HG03575 (cell line): Measurements from ENCODE around the gene KLHL25.
"Not testable (repeated sequence)": the region's sequence is repeated elsewhere in the genome, so short reads cannot be mapped to it uniquely, and the experiment has no call there.

ENCODE experiments used
- ATAC-seq: cut with Tn5 transposase; IDR thresholded peaks from one replicate; pipeline ENCODE4 v1.9.1; 2021; ENCODE audit not compliant: unreplicated experiment, insufficient number of reproducible peaks, low FRiP score; ENCODE audit errors: extremely low read depth

Gene KLHL25, protein sequence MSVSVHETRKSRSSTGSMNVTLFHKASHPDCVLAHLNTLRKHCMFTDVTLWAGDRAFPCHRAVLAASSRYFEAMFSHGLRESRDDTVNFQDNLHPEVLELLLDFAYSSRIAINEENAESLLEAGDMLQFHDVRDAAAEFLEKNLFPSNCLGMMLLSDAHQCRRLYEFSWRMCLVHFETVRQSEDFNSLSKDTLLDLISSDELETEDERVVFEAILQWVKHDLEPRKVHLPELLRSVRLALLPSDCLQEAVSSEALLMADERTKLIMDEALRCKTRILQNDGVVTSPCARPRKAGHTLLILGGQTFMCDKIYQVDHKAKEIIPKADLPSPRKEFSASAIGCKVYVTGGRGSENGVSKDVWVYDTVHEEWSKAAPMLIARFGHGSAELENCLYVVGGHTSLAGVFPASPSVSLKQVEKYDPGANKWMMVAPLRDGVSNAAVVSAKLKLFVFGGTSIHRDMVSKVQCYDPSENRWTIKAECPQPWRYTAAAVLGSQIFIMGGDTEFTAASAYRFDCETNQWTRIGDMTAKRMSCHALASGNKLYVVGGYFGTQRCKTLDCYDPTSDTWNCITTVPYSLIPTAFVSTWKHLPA

GRCh38 chr15:85794598-85795336, at the start of gene KLHL25:
TSS of gene KLHL25 (minus strand) at chr15:85794925. CDS start at chr15:85769810, 25,115 bp downstream.
- ATAC-seq, result peak; percentile 89

GRCh38 chr15:85840802-85841152, 46.1 kb upstream of the KLHL25 start:
- no peak for ATAC-seq

GRCh38 chr15:85840079-85840801, 45.5 kb upstream of the KLHL25 start:
- ATAC-seq, result peak; percentile 78

- no peak for ATAC-seq
Observed at GRCh38 chr15:85839643-85840042, 44.9 kb upstream of the KLHL25 start.

- no peak for ATAC-seq
Observed at GRCh38 chr15:85838655-85839054, 43.9 kb upstream of the KLHL25 start.

- ATAC-seq, result no peak
Observed at GRCh38 chr15:85837881-85838280, 43.2 kb upstream of the KLHL25 start.

GRCh38 chr15:85837011-85837433, 42.3 kb upstream of the KLHL25 start:
- ATAC-seq, result no peak

DNA sequence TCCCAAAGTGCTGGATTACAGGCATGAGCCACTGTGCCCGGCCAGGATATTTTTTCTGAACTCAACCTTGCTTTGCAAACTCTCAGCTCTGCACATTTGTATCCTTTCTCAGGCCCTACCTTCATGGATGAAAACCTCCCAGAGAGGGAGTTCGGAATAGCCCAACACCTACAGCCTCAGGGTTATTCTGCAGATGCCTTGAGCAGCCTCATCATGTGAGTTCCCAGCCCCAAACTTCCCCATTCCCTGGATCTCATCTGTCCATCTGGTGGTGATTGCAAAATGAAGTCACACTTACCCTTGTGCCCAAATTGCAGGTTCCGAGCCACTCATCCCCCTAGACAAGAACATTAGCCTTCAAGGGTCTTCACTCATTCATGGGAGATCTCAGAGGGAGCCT, 39.9 kb upstream of the KLHL25 start:
- no peak for ATAC-seq

GRCh38 chr15:85832394-85832793, 37.7 kb upstream of the KLHL25 start:
- no peak for ATAC-seq

GRCh38 chr15:85831415-85832113, 36.8 kb upstream of the KLHL25 start:
- ATAC-seq, result no peak

DNA sequence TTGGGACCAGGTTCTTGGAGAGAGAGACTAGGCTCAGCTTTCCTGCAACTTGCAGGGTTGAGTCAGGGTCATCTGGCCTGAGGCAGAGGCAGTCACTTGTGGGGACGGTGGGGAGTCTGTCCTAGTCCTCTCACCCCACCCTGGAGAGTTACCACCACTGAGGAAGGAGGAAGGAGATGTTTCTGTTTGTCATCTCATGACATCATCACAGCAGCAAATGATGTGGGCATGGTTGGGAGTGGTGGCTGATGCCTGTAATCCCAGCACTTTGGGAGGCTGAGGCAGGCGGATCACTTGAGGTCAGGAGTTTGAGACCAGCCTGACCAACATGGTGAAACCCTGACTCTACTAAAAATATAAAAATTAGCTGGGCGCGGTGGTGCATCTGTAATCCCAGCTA, 35.0 kb upstream of the KLHL25 start:
- not testable (repeated sequence) for ATAC-seq

GRCh38 chr15:85828874-85829273, 34.1 kb upstream of the KLHL25 start:
- ATAC-seq, result no peak

DNA sequence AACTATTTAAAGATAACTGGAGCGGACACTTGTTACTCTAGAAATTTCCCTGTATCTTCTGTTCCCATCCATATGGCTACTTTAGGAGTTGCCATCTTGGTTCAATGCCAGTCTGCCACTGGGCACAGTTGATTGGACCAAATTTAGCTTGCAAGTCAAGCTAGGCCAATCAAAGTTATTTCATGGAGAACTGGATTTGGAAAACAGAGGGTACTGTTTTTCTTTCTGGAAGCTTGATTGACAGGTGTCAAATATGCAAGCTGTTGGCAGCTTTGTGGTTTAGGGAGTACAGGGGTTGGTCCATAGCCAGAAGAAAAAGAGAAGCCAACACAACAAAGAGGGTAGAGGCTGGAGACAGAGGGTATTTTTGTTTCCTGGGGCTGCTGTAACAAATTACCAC, 33.4 kb upstream of the KLHL25 start:
- no peak for ATAC-seq

DNA sequence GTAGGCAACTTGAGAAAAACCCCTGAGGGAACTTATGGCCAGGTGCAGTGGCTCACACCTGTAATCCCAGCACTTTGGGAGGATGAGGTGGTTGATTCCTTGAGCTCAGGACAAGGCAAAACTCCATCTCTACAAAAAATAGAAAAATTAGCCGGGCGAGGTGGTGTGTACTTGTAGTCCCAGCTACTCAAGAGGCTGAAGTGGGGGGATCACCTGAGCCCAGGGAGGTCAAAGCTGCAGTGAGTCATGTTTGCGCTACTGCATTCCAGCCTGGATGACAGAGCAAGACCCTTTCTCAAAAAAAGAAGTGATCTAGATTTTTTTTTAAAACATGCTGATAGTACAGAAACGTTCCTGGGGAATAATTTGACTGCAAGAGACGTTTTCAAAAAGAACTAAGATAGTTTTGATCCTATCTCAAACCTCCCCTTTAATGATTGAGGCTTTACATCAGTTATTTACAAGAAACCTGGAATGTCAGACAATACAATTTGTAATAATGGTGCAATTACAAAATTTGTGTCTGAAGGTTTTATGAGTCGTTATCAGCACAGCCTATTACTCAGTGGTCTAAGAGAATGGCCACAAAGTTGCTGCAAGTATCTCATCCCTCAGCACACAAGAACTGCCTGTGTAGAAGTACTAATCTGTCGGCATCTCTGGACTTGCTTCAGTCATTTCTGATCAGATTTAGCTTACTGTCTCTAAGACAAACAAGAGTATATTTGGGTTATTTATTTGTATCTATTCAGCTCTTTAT, 32.2 kb upstream of the KLHL25 start:
- no peak for ATAC-seq

GRCh38 chr15:85825719-85826118, 31.0 kb upstream of the KLHL25 start:
- no peak for ATAC-seq

DNA sequence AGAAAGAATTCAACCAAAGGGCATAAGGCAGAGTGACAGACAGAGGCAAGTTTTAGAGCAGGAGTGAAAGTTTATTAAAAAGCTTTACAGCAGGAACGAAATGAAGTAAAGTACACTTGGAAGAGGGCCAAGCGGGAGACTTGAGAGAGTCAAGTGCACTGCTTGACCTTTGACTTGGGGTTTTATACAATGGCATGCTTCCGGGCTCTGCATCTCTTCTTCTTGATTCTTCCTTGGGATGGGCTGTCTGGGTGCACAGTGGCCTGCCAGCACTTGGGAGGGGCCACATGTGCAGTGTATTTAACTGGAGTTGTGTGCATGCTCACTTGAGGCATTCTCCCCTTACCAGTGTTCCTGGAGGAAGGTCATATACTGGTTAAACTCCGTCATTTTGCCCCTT, 30.4 kb upstream of the KLHL25 start:
- ATAC-seq, result no peak

DNA sequence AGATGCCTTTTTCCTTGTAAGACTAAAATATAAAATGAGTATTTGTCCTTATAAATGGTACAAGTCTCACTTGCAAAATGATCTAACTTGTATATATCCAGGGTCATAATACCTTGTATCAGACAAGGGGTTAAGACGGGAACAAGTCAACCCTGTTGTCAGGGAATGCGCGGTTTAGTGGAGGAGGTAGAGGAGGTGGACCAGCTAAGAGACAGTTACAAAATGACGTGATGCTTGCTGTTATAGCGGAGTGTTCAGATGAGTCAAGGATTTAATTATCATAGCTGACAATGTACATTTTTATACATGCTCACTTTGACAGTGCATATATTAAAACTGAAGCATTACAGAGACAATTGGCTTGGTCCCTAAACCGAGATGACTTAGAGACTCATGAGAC, 26.8 kb upstream of the KLHL25 start:
- no peak for ATAC-seq

- ATAC-seq, result no peak
Observed at GRCh38 chr15:85819938-85820337, 25.2 kb upstream of the KLHL25 start.
